HG02938 (cell line): ENCODE measurements around the gene ALOX15B.
"Not testable (repeated sequence)": the region's sequence is repeated elsewhere in the genome, so short reads cannot be mapped to it uniquely, and the experiment has no call there.

Experiments used
- ATAC-seq: cut with Tn5 transposase; IDR thresholded peaks from one replicate; pipeline ENCODE4 v1.9.1; 2021; ENCODE audit warnings: mild to moderate bottlenecking, moderate library complexity; ENCODE audit not compliant: unreplicated experiment

The ALOX15B gene

DNA sequence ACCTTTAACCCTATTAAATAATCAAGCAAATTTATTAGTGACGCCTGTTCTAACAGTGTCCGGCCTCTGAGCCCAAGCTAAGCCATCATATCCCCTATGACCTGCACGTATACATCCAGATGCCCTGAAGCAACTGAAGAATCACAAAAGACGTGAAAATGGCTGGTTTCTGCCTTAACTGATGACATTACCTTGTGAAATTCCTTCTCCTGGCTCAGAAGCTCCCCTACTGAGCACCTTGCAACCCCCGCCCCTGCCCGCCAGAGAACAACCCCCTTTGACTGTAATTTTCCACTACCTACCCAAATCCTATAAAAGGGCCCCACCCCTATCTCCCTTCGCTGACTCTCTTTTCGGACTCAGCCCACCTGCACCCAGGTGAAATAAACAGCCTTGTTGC is 23.0 kb downstream of the ALOX15B start:
- ATAC-seq = not testable (repeated sequence)

DNA sequence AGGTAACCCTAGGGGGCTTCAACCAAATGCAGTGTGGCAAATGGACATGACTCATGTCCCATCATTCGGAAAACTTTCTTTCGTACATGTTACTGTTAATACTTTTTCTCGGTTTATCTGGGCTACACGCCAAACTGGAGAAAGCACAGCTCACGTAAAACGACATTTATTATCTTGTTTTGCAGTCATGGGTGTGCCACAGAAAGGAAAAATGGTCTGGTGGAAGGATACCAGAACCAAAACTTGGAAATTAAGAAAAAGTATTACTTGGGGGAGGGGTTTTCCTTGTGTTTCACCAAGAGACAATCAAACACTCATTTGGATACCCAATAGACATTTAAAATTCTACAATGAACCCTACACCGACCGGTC is 23.6 kb downstream of the ALOX15B start:
- no peak for ATAC-seq

- ATAC-seq = no peak
Measured at GRCh38 chr17:8062807-8063483, 24.1 kb downstream of the ALOX15B start.

DNA sequence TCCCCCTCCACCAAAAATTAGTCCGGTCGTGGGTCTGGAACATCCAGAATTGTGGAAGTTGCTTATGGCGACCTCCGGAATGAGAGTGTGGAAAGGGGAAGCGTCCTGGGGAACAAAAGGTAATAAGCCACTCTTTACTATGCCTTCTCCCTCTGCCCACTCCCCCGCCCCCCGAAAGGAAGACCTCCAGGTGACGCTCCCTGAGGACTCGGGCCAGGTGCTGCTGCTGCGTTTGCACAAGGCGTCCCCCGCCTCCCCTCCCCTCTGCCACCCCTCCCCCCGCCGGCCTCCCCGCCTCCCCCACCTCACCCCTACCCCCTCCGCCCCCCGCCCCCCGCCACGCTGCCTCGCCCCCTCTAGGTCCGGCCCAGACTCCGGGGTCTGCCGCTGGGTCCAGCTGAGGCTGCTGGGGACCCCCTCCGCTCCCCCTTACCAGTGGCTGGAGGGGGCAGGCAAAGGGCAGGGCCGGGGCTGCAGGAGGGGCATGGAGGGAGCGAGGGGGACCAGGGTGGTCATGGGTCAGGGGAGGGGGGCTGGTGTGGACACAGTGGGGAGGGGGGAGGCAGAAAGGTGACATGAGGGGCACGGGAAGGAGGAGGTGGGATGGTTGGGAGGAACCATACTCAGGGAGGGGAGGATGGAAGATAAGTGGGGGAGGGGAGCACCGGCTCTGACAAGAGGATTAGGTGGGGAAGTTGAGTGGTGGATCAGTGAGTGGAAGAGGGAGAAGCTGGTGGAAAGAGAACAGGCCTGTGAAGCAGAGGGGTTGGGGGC is 25.1 kb downstream of the ALOX15B start:
- no peak for ATAC-seq

GRCh38 chr17:8064561-8065019 is 25.7 kb downstream of the ALOX15B start:
- ATAC-seq = no peak

- ATAC-seq = no peak
Measured at GRCh38 chr17:8066841-8067775, 28.2 kb downstream of the ALOX15B start.

DNA sequence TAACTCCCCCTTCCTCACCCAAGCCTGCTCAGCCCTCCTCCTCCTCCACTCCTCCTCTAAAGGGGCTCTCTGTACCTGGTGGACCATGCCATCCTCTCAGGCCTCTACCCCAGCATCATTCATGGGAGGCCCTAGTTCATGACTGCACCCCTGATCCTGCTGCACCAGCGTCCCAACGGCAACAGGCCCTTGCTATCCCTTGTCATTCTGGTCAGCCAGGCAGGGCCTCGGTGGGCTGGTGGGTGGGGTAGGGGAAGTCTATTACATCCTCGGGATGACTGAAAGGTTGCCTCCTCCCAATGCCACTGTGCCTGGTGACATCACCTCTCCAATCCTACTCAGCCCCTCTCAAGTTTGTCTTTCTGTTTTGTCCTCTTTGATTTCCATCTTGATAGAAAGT is 28.9 kb downstream of the ALOX15B start:
- ATAC-seq = no peak

DNA sequence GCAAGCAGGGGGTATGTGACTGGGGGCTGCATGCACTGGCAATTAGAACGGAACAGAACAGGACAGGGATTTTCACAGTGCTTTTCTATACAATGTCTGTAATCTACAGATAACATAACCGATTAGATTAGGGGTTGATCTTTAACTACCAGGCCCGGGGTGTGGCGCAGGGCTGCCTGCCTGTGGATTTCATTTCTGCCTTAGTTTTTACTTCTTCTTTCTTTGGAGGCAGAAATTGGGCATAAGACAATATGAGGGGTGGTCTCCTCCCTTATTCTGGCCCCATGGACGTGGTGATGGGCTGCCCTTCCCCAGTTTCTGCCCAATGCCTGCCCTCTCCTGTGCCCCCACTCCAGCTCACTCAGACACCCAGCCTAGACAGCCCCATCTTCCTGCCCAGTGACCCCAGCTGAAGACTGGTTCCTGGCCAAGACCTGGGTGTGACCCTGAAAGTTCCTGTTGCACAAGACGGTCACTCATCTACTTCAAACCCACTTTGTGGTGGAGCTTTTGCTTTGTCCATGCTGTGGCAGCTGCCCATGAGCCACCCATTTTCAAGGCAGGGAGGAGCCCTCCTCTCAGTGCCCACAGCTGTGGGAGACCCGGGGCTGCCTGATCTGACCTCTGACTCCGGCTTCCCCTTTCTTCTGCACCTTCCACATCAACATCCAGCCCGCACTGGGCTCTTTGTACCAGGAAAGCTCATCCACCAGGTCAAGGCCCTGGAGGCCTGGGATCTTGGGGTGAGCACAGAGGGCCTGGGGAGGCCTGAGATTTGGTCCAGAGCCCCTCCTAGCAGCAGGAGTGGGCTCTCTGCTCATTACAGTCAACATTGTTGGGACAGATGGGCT is 30.1 kb downstream of the ALOX15B start:
- ATAC-seq = no peak

- ATAC-seq = no peak
Measured at GRCh38 chr17:8069587-8069860, 30.7 kb downstream of the ALOX15B start.

DNA sequence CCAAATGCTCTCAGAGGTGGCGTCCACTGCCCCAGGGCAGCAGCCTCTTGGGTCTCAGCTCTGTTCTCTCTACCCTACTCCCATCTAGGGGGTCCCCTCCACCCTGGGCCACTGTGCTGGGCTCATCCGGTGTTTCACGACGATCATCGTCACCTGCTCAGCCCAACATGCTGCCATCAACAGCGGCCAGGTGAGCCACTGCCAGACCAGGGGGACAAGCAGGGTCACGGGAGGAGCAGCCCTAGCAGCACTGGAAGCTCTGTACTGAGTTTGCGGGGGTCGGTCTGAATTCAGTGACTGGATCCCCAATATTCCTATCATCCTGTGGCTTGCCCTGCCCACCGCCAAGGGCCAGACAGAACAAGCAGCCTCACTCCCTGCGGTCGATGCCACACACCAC is 32.6 kb downstream of the ALOX15B start:
- ATAC-seq = no peak

- ATAC-seq = no peak
Measured at GRCh38 chr17:8072341-8072728, 33.5 kb downstream of the ALOX15B start.

GRCh38 chr17:8072729-8073461 is 34.0 kb downstream of the ALOX15B start:
- ATAC-seq = no peak

- no peak for ATAC-seq
Measured at GRCh38 chr17:8073627-8074484, 35.0 kb downstream of the ALOX15B start.

- ATAC-seq = no peak
Measured at GRCh38 chr17:8074554-8074953, 35.7 kb downstream of the ALOX15B start.

DNA sequence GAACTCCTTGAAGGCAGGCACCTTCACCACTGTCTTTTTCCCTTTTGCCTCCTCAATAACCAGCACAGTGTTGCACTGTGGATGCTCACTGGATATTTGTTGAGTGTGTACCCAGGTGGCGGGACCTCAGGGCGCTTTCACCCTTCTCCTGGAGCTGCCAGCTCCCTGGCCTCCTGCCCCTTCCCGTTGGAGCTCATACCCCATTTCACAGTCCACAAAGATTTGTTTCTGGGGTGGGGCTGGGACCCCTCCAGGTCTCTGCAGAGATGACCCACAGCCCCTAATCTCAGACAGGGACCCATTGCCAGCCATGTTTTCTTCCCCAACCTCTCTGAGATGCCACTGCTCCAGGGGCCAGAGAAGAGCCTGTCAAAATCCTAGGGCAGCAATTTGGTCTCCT is 36.2 kb downstream of the ALOX15B start:
- no peak for ATAC-seq

GRCh38 chr17:8075574-8076342 is 36.9 kb downstream of the ALOX15B start:
- no peak for ATAC-seq

GRCh38 chr17:8076502-8077266 is 37.8 kb downstream of the ALOX15B start:
- no peak for ATAC-seq

- ATAC-seq = not testable (repeated sequence)
Measured at GRCh38 chr17:8077939-8078338, 39.1 kb downstream of the ALOX15B start.
